ENCODE measurements around the gene TMCC3. TPM values are rescaled to one million over a fixed set of nuclear protein-coding genes. Genes with fewer than 3 reads are reported as not detected.

The TMCC3 gene
- total RNA-seq, 1 donor from 2014 or later: 0.05 TPM

GRCh38 chr12:94684416-94685142 lies 34.2 kb upstream of the TMCC3 start:
- Mint-ChIP-seq H3K9me3 (no peaks in the 10 kb centered on the region), H3K4me3 (ENCODE audit: low read depth) (no peak overlapping the region), H3K36me3 (ENCODE audit: low read depth) (no peaks in the 10 kb centered on the region), H3K27ac (no peak overlapping the region), H3K4me1 (ENCODE audit: low read depth) (no peaks in the 10 kb centered on the region), H3K27me3 (ENCODE audit: low read depth) (peaks cover 4% of the 10 kb centered on the region)
- intact Hi-C loops (cut with micrococcal nuclease): no loop called here
- DNase-seq (ENCODE audit: low spot score): no peak

DNA sequence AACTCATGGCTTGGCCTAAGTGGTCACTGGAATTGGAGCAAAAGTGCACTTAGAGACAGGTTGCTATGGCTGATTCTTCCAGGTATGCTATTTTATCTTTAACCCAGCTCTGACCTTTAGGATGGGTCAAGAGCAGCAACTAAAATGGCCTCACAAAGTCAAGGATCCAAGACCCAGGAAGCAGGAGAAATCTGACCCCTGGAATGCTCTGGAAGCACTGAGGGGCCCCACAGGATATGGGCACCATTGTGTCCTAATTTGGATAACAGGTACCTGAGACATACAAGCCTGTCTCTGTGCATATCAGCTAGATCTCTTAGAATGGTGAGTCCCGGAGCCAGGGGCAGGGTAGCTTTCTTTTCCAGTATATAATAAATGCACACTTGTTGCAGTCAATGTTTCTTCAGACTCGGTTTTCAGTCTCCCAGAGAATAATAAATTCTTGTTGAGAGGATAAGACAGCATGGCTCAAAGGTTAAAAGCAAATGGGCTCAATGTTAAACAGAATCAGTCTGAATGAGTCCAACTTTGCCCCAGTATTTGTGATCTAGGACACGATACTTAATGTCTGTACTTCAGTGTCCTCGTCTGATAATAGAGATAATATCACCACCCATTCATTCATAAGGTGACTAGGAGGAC lies 29.3 kb upstream of the TMCC3 start:
- no peaks in the 10 kb centered on the region for H3K36me3 Mint-ChIP-seq (ENCODE audit: low read depth)
- no peak overlapping the region for H3K4me3 Mint-ChIP-seq (ENCODE audit: low read depth)
- DNase-seq (ENCODE audit: low spot score): no peak
- intact Hi-C loops (cut with micrococcal nuclease): no loop called here
- H3K4me1 Mint-ChIP-seq (ENCODE audit: low read depth): peaks cover 9% of the 10 kb centered on the region
- no peak overlapping the region for H3K27ac Mint-ChIP-seq
- H3K9me3 Mint-ChIP-seq: no peaks in the 10 kb centered on the region
- H3K27me3 Mint-ChIP-seq (ENCODE audit: low read depth): peaks cover 10% of the 10 kb centered on the region

DNA sequence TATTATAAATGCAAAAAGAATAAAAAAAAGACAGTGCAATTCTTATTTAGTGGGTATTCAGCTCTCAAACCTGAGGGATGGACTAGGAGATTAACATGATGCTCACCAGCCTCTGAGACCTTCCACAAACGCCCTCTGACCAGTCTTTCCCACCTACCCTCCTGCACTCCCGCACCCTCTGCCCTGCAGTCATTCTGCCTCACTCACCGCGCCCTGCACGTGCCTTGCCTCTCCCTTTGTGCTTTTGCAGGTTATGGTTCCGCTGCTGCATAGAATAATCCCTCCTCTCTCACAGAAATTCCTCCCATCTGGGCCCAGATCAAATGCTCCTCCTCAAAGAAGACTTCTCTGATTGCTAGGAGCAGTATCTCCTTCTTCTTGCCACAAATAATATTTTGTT lies 28.5 kb upstream of the TMCC3 start:
- no peak overlapping the region for H3K27ac Mint-ChIP-seq
- H3K36me3 Mint-ChIP-seq (ENCODE audit: low read depth): no peaks in the 10 kb centered on the region
- no peak overlapping the region for H3K4me3 Mint-ChIP-seq (ENCODE audit: low read depth)
- intact Hi-C loops (cut with micrococcal nuclease): no loop called here
- H3K27me3 Mint-ChIP-seq (ENCODE audit: low read depth): peaks cover 15% of the 10 kb centered on the region
- no peaks in the 10 kb centered on the region for H3K9me3 Mint-ChIP-seq
- DNase-seq (ENCODE audit: low spot score): no peak
- peaks cover 9% of the 10 kb centered on the region for H3K4me1 Mint-ChIP-seq (ENCODE audit: low read depth)

DNA sequence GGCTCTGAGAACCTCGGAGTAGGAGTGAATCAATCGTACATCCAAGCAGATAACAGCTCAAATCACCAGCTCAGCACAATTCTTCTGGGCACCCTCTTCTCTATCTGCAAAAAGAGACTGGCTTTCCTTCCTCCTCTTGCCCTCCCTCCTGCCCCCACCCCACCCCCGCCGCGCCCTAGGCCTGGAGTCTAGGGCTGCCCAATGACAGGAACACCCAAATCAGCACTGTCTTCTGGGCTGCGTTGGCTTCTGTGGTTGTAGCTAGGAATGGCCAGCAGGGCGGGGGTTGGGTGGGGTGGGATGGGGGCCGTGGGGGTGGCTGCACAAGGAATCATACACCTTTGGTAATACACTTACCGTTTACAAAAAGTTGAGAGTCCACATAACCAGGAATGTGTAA lies 28.0 kb upstream of the TMCC3 start:
- peaks cover 19% of the 10 kb centered on the region for H3K27me3 Mint-ChIP-seq (ENCODE audit: low read depth)
- H3K27ac Mint-ChIP-seq: no peak overlapping the region
- no peak overlapping the region for H3K4me3 Mint-ChIP-seq (ENCODE audit: low read depth)
- no peaks in the 10 kb centered on the region for H3K36me3 Mint-ChIP-seq (ENCODE audit: low read depth)
- intact Hi-C loops (cut with micrococcal nuclease): no loop called here
- no peaks in the 10 kb centered on the region for H3K9me3 Mint-ChIP-seq
- no peak for DNase-seq (ENCODE audit: low spot score)
- peaks cover 9% of the 10 kb centered on the region for H3K4me1 Mint-ChIP-seq (ENCODE audit: low read depth)

- Mint-ChIP-seq H3K4me1 (ENCODE audit: low read depth) (peaks cover 9% of the 10 kb centered on the region), H3K27ac (no peak overlapping the region), H3K27me3 (ENCODE audit: low read depth) (peaks cover 20% of the 10 kb centered on the region), H3K9me3 (no peaks in the 10 kb centered on the region), H3K36me3 (ENCODE audit: low read depth) (no peaks in the 10 kb centered on the region), H3K4me3 (ENCODE audit: low read depth) (no peak overlapping the region)
- no peak for DNase-seq (ENCODE audit: low spot score)
- intact Hi-C loops (cut with micrococcal nuclease): no loop called here
Observed at GRCh38 chr12:94677778-94678177, 27.4 kb upstream of the TMCC3 start.

GRCh38 chr12:94676922-94677321 lies 26.6 kb upstream of the TMCC3 start:
- no peak overlapping the region for H3K27ac Mint-ChIP-seq
- peaks cover 9% of the 10 kb centered on the region for H3K4me1 Mint-ChIP-seq (ENCODE audit: low read depth)
- H3K36me3 Mint-ChIP-seq (ENCODE audit: low read depth): no peaks in the 10 kb centered on the region
- intact Hi-C loops (cut with micrococcal nuclease): no loop called here
- no peak for DNase-seq (ENCODE audit: low spot score)
- H3K4me3 Mint-ChIP-seq (ENCODE audit: low read depth): no peak overlapping the region
- H3K9me3 Mint-ChIP-seq: no peaks in the 10 kb centered on the region
- peaks cover 23% of the 10 kb centered on the region for H3K27me3 Mint-ChIP-seq (ENCODE audit: low read depth)

DNA sequence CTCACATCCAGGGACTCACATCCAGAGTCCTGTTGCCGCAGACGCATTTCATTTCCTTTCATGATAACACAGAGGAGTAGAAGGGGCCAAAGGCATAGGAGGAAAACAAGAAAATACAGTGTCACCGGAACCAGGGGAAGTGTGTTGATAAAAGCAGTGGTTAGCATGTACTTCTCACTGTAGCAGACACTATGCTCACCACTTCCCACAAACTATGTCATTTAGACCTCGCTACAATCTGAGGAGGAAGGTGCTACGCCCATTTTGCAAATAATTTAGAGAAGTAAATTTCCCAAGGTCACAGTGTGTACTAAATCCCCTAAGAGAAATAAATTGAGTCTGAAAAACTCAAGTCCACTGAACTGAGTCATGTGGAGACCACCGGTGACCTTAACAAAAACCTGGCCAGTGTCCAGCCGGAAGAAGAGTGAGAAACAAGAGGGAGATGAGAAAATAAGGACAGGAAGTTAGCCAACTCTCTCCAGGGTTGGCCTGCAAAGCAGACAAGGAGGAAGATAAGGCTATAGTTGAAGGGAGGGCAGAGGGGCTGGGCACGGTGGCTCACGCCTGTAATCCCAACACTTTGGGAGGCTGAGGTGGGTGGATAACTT lies 25.8 kb upstream of the TMCC3 start:
- Mint-ChIP-seq H3K4me3 (ENCODE audit: low read depth) (no peak overlapping the region), H3K27me3 (ENCODE audit: low read depth) (peaks cover 27% of the 10 kb centered on the region), H3K4me1 (ENCODE audit: low read depth) (peaks cover 9% of the 10 kb centered on the region), H3K9me3 (no peaks in the 10 kb centered on the region), H3K27ac (peak overlapping the region; percentile 31), H3K36me3 (ENCODE audit: low read depth) (no peaks in the 10 kb centered on the region)
- peak; percentile 10 for DNase-seq (ENCODE audit: low spot score)
- intact Hi-C loops (cut with micrococcal nuclease): no loop called here

DNA sequence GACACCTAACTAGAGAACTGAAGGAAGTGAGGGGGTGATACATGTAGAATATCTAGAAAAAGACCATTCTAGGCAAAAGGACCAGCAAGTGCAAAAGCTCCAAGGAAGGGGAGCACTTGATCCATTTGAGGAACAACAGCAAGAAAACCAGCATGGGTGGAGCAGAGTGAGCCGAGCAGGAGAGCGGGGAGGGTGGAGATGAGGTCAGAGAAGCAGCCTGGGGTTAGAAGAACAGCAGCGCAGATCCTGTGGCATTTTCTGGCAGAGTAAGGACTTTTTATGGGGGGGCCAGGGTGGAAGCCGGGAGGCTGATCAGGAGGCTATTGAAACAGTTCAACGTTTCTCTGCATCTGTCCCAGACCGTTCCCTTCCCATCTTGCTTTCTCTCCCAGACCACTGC lies 24.5 kb upstream of the TMCC3 start:
- Mint-ChIP-seq H3K4me1 (ENCODE audit: low read depth) (peaks cover 9% of the 10 kb centered on the region), H3K9me3 (no peaks in the 10 kb centered on the region), H3K27ac (no peak overlapping the region), H3K36me3 (ENCODE audit: low read depth) (no peaks in the 10 kb centered on the region), H3K27me3 (ENCODE audit: low read depth) (peaks cover 29% of the 10 kb centered on the region), H3K4me3 (ENCODE audit: low read depth) (no peak overlapping the region)
- DNase-seq (ENCODE audit: low spot score): no peak
- intact Hi-C loops (cut with micrococcal nuclease): no loop called here

DNA sequence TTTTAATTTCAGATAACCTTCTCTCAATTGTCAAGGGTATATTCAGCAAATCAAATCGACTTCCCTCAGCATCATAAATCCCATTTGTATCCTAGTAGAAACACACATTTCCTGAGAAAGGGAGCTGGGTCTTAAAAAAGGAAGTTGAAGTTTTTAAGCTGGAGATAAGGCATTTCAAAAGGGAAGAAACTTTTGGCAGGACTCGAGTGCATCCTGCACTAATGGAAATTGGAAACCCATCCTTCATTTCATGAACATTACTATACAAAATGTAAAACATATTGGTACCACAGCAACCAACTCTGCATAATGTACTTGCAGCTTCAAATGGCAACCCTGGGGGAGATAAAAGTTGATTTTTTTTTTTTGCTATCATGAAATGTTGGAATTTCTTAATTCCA lies 23.7 kb upstream of the TMCC3 start:
- intact Hi-C loops (cut with micrococcal nuclease): no loop called here
- H3K27me3 Mint-ChIP-seq (ENCODE audit: low read depth): peaks cover 30% of the 10 kb centered on the region
- H3K4me1 Mint-ChIP-seq (ENCODE audit: low read depth): peaks cover 9% of the 10 kb centered on the region
- no peak for DNase-seq (ENCODE audit: low spot score)
- H3K27ac Mint-ChIP-seq: no peak overlapping the region
- no peak overlapping the region for H3K4me3 Mint-ChIP-seq (ENCODE audit: low read depth)
- no peaks in the 10 kb centered on the region for H3K36me3 Mint-ChIP-seq (ENCODE audit: low read depth)
- no peaks in the 10 kb centered on the region for H3K9me3 Mint-ChIP-seq

GRCh38 chr12:94673496-94673895 lies 23.1 kb upstream of the TMCC3 start:
- intact Hi-C loops (cut with micrococcal nuclease): no loop called here
- no peak for DNase-seq (ENCODE audit: low spot score)
- no peak overlapping the region for H3K4me3 Mint-ChIP-seq (ENCODE audit: low read depth)
- no peaks in the 10 kb centered on the region for H3K36me3 Mint-ChIP-seq (ENCODE audit: low read depth)
- H3K9me3 Mint-ChIP-seq: no peaks in the 10 kb centered on the region
- peaks cover 29% of the 10 kb centered on the region for H3K27me3 Mint-ChIP-seq (ENCODE audit: low read depth)
- no peak overlapping the region for H3K27ac Mint-ChIP-seq
- H3K4me1 Mint-ChIP-seq (ENCODE audit: low read depth): peaks cover 9% of the 10 kb centered on the region

DNA sequence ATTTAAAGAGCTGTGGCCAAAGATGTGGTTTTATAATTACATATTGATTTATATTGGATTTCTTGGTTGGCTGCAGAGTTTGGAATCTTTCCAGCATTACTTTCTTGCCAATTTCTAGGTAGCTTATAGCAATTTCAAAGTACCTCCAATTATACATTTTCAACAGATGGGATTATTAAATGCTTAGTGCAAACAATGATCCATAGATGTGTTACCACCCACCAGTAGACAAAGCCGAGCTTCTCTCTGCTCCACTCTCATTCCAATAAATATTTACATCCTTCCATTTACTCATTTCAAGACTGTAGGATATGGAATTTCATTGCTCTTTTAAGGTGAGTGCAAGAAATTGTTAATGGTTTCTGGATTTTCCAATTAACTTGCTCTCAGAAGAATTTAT lies 21.6 kb upstream of the TMCC3 start:
- Mint-ChIP-seq H3K27ac (no peak overlapping the region), H3K36me3 (ENCODE audit: low read depth) (no peaks in the 10 kb centered on the region), H3K27me3 (ENCODE audit: low read depth) (peaks cover 33% of the 10 kb centered on the region), H3K4me1 (ENCODE audit: low read depth) (peaks cover 9% of the 10 kb centered on the region), H3K4me3 (ENCODE audit: low read depth) (no peak overlapping the region), H3K9me3 (no peaks in the 10 kb centered on the region)
- no peak for DNase-seq (ENCODE audit: low spot score)
- intact Hi-C loops (cut with micrococcal nuclease): no loop called here

DNA sequence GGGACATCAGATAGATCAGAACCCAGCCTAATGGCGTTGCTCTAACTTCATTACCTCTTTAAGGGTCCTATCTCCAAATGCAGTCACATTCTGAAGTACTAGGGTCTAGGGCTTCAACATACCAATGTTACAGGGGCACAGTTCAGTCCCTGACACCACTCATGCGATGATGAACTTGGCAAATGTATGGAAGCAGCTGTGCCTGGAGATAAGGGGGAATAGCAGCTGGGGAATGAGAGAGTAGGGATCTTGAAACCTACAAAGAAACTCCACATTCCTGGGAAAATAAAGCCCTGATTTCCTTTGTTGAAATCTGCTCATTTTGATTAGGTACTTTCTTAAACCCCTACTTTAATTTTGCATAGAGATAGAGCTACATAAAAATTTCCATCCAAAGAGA lies 20.5 kb upstream of the TMCC3 start:
- H3K4me3 Mint-ChIP-seq (ENCODE audit: low read depth): no peak overlapping the region
- H3K36me3 Mint-ChIP-seq (ENCODE audit: low read depth): no peaks in the 10 kb centered on the region
- H3K4me1 Mint-ChIP-seq (ENCODE audit: low read depth): peaks cover 2% of the 10 kb centered on the region
- H3K27me3 Mint-ChIP-seq (ENCODE audit: low read depth): peaks cover 39% of the 10 kb centered on the region
- no peak for DNase-seq (ENCODE audit: low spot score)
- H3K27ac Mint-ChIP-seq: no peak overlapping the region
- intact Hi-C loops (cut with micrococcal nuclease): no loop called here
- H3K9me3 Mint-ChIP-seq: no peaks in the 10 kb centered on the region

DNA sequence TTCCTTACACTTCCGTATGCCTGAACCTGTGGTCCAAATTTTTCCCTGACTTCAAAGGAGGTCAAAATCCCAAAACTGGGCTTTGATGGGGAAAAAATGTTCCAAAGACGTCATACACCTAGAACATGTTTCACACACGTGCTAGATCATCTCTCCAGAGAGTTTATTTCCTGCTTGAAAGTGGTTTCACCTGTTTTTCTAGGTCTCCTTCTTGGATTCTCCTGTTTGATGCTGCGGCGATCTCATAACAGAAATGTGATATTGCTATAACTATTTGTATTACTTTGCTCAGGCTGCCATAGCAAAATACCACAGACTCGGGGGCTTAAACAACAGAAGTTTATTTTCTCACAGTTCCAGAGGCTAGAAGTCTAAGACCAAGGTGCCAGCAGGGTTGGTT lies 19.7 kb upstream of the TMCC3 start:
- intact Hi-C loops (cut with micrococcal nuclease): no loop called here
- H3K9me3 Mint-ChIP-seq: no peaks in the 10 kb centered on the region
- no peaks in the 10 kb centered on the region for H3K4me1 Mint-ChIP-seq (ENCODE audit: low read depth)
- no peak for DNase-seq (ENCODE audit: low spot score)
- no peaks in the 10 kb centered on the region for H3K36me3 Mint-ChIP-seq (ENCODE audit: low read depth)
- H3K27me3 Mint-ChIP-seq (ENCODE audit: low read depth): peaks cover 37% of the 10 kb centered on the region
- no peak overlapping the region for H3K27ac Mint-ChIP-seq
- no peak overlapping the region for H3K4me3 Mint-ChIP-seq (ENCODE audit: low read depth)

Measured in activated T-helper 2 cell treated with anti-CD3 and anti-CD28 coated beads, Interferon-gamma antibody, Interleukin-2, Interleukin-4, amounts not matched to agents 10 μg/mL and 5 μg/mL and 100 μg/mL, durations not matched to agents 14 hours and 24 hours and 36 hours (primary cell).